H1 (cell line): ENCODE measurements around the gene DIP2C. TPM values are rescaled to one million over a fixed set of nuclear protein-coding genes. Genes with fewer than 3 reads are reported as not detected.
"Not testable (repeated sequence)": the region's sequence is repeated elsewhere in the genome, so short reads cannot be mapped to it uniquely, and the experiment has no call there.

ENCODE experiments used
- CTCF ChIA-PET: fragments of 300-600 bp; sonication (Branson Sonifier 250); formaldehyde crosslinking; loops from one replicate; lab custom pipeline; 2021; ENCODE audit not compliant: partially characterized antibody; lab: Charles Lee
- POLR2A ChIA-PET: fragments of 300-600 bp; sonication (Branson Sonifier 250); formaldehyde crosslinking; loops from one replicate; lab custom pipeline; 2021; ENCODE audit warnings: inconsistent platforms; ENCODE audit not compliant: partially characterized antibody; lab: Charles Lee
- DNase-seq, 2 experiments: peaks; one replicate each; pipeline versions ENCODE4 v3.0.0 to v3.0.0-alpha.2; 2010 to 2022; ENCODE audit warnings: low spot score in 2 of 2, low read depth in 1 of 2, mixed read lengths in 1 of 2
- FAIRE-seq: peaks from 2 replicates; lab custom pipeline; 2011; peaks lifted over from hg19 to GRCh38; lab: Jason Lieb, UNC
- H2AFZ ChIP-seq: 2 replicates; pipeline ENCODE4 v1.8.1; 2012; ENCODE audit warnings: low read length, inconsistent platforms
- H2AK5ac ChIP-seq: 2 replicates; pipeline ENCODE4 v1.6.1; 2013; ENCODE audit warnings: low read depth, low read length
- H2BK120ac ChIP-seq: replicated peaks from 2 replicates; pipeline ENCODE3; 2013; ENCODE audit warnings: low read depth, low read length, inconsistent platforms
- H2BK12ac ChIP-seq: 2 replicates; pipeline ENCODE4 v1.6.1; 2013; ENCODE audit warnings: low read depth, low read length
- H2BK15ac ChIP-seq: 2 replicates; pipeline ENCODE4 v1.6.1; 2013; ENCODE audit warnings: low read length
- H2BK20ac ChIP-seq: 2 replicates; pipeline ENCODE4 v1.6.1; 2013; ENCODE audit warnings: low read length
- H2BK5ac ChIP-seq: 2 replicates; pipeline ENCODE4 v1.6.1; 2013; ENCODE audit warnings: low read depth, low read length
- H3K14ac ChIP-seq: 2 replicates; pipeline ENCODE4 v1.6.1; 2013; ENCODE audit warnings: inconsistent platforms; ENCODE audit not compliant: insufficient read length
- H3K18ac ChIP-seq: 2 replicates; pipeline ENCODE4 v1.6.1; 2013; ENCODE audit warnings: low read length; ENCODE audit errors: extremely low read depth
- H3K23ac ChIP-seq: 2 replicates; pipeline ENCODE4 v1.6.1; 2013; ENCODE audit warnings: inconsistent platforms; ENCODE audit not compliant: insufficient read length
- H3K23me2 ChIP-seq: 2 replicates; pipeline ENCODE4 v1.6.1; 2013; ENCODE audit warnings: low read depth, low read length
- H3K27ac ChIP-seq: 2 replicates; pipeline ENCODE4 v1.6.1; 2011; ENCODE audit warnings: low read depth, low read length, inconsistent platforms
- H3K27me3 ChIP-seq, 4 experiments: replicated peaks in 1 of 4; 1 replicate in 1 of 4; 2 replicates in 3 of 4; pipeline versions ENCODE4 v1.6.1 to v1.8.1; 2011 to 2013; ENCODE audit warnings: low read length in 3 of 4, mild to moderate bottlenecking in 3 of 4, inconsistent platforms in 2 of 4, mixed read lengths in 2 of 4, moderate library complexity in 1 of 4; ENCODE audit not compliant: control insufficient read depth in 3 of 4, insufficient read depth in 3 of 4; ENCODE audit errors: extremely low read depth in 1 of 4
- H3K36me3 ChIP-seq, 4 experiments: 2 replicates each; pipeline versions ENCODE4 v1.6.1 to v1.8.1; 2011 to 2013; ENCODE audit warnings: mild to moderate bottlenecking in 4 of 4, low read length in 3 of 4, moderate library complexity in 2 of 4, control low read depth in 1 of 4, inconsistent platforms in 1 of 4; ENCODE audit not compliant: insufficient read depth in 4 of 4, control insufficient read depth in 2 of 4
- H3K4ac ChIP-seq: replicated peaks from 2 replicates; pipeline ENCODE3; 2013; ENCODE audit warnings: low read length, low read depth, mixed read lengths, inconsistent platforms; ENCODE audit not compliant: insufficient read length
- H3K4me1 ChIP-seq, 4 experiments: replicated peaks in 1 of 4; 1 replicate in 1 of 4; 2 replicates in 3 of 4; pipeline versions ENCODE4 v1.6.1 to v1.8.1; 2011 to 2013; ENCODE audit warnings: low read length in 3 of 4, inconsistent platforms in 2 of 4, mixed read lengths in 1 of 4; ENCODE audit not compliant: insufficient read depth in 4 of 4, control insufficient read depth in 3 of 4
- H3K4me2 ChIP-seq, 2 experiments: 2 replicates each; pipeline versions ENCODE4 v1.6.1 to v1.8.1; 2011 to 2013; ENCODE audit warnings: low read depth in 2 of 2, low read length in 2 of 2, control low read depth in 1 of 2, inconsistent platforms in 1 of 2, mild to moderate bottlenecking in 1 of 2; ENCODE audit not compliant: insufficient read depth in 1 of 2
- H3K4me3 ChIP-seq, 4 experiments: fragments of 200-600, 300-600 bp in 1 of 4; sonication (generic), shearing (Covaris generic), sonication (Bioruptor Twin) in 1 of 4; 2 replicates each; pipeline versions ENCODE4 v1.5.1 to v1.8.1; 2011 to 2016; ENCODE audit warnings: low read length in 4 of 4, low read depth in 3 of 4, control low read depth in 2 of 4, inconsistent platforms in 2 of 4, mild to moderate bottlenecking in 2 of 4, mixed read lengths in 1 of 4, moderate library complexity in 1 of 4; ENCODE audit not compliant: insufficient read depth in 2 of 4; ENCODE audit errors: extremely low read depth in 1 of 4
- H3K56ac ChIP-seq: replicated peaks from 2 replicates; pipeline ENCODE3; 2013; ENCODE audit warnings: low read depth, mild to moderate bottlenecking, mixed read lengths, low read length, inconsistent platforms; ENCODE audit not compliant: insufficient read length
- H3K79me1 ChIP-seq: 2 replicates; pipeline ENCODE4 v1.6.1; 2013; ENCODE audit warnings: low read depth, low read length, control low read depth
- H3K79me2 ChIP-seq, 2 experiments: 2 replicates each; pipeline versions ENCODE4 v1.6.1 to v1.8.1; 2012 to 2013; ENCODE audit warnings: low read length in 2 of 2, mild to moderate bottlenecking in 2 of 2, inconsistent platforms in 1 of 2; ENCODE audit not compliant: insufficient read depth in 2 of 2, control insufficient read depth in 1 of 2
- H3K9ac ChIP-seq, 4 experiments: replicated peaks in 1 of 4; 1 replicate in 1 of 4; 2 replicates in 3 of 4; pipeline versions ENCODE4 v1.6.1 to v1.8.1; 2011 to 2013; ENCODE audit warnings: low read depth in 3 of 4, low read length in 3 of 4, control low read depth in 2 of 4, mild to moderate bottlenecking in 2 of 4, moderate library complexity in 2 of 4, inconsistent platforms in 1 of 4; ENCODE audit errors: extremely low read depth in 1 of 4
- H3K9me3 ChIP-seq, 2 experiments: 2 replicates each; pipeline versions ENCODE4 v1.6.1 to v1.8.1; 2012 to 2013; ENCODE audit warnings: mild to moderate bottlenecking in 2 of 2, moderate library complexity in 2 of 2, control low read depth in 1 of 2, inconsistent platforms in 1 of 2, low read depth in 1 of 2, low read length in 1 of 2, mixed read lengths in 1 of 2; ENCODE audit not compliant: insufficient read depth in 2 of 2
- H4K20me1 ChIP-seq, 2 experiments: replicated peaks in 1 of 2; 2 replicates each; pipeline versions ENCODE3 to v1.8.1; 2011 to 2013; ENCODE audit warnings: inconsistent platforms in 2 of 2, low read length in 2 of 2, mild to moderate bottlenecking in 1 of 2; ENCODE audit not compliant: insufficient read depth in 2 of 2, control insufficient read depth in 1 of 2
- H4K5ac ChIP-seq: 2 replicates; pipeline ENCODE4 v1.6.1; 2013; ENCODE audit warnings: low read length, low read depth, mixed read lengths, inconsistent platforms; ENCODE audit not compliant: insufficient read length
- H4K8ac ChIP-seq: 2 replicates; pipeline ENCODE4 v1.8.0; 2013; ENCODE audit warnings: mild to moderate bottlenecking, moderate library complexity, low read length, inconsistent platforms; ENCODE audit not compliant: insufficient read depth; ENCODE audit errors: extremely low read depth
- H4K91ac ChIP-seq: replicated peaks from 2 replicates; pipeline ENCODE3; 2013; ENCODE audit warnings: low read length, mixed read lengths, inconsistent platforms; ENCODE audit not compliant: insufficient read length
- TAF7 ChIP-seq: optimal IDR thresholded peaks from 2 replicates; pipeline ENCODE3; 2011; ENCODE audit warnings: low read depth, mild to moderate bottlenecking, inconsistent platforms, low read length, moderate library complexity, borderline replicate concordance
- WGBS, 2 experiments: shearing (Covaris generic) in 1 of 2; methylation state at CpG; one replicate each; pipeline versions ENCODE4 v1.1.6 to v1.1.7; 2013 to 2015; ENCODE audit warnings: low lambda C conversion rate in 2 of 2, mixed read lengths in 2 of 2, inconsistent platforms in 1 of 2, low coverage in 1 of 2, missing lambda C conversion rate in 1 of 2; ENCODE audit not compliant: insufficient replicate concordance in 2 of 2, insufficient coverage in 1 of 2, insufficient read length in 1 of 2; ENCODE audit errors: extremely low coverage in 1 of 2, missing lambda C conversion rate in 1 of 2; 5-methylcytosine and 5-hydroxymethylcytosine counted together
- polyA plus RNA-seq, 7 experiments: library from polyadenylated mRNA; depleted of rRNA in 3 of 7; stranded (reverse) in 5 of 7; unstranded in 2 of 7; fragments of >200 nt in 5 of 7; fragments of 200-250 nt in 2 of 7; gene quantifications; 1 replicate in 5 of 7; 2 replicates in 1 of 7; 4 replicates in 1 of 7; pipeline versions ENCODE4 v1.2.1 to v1.2.3, GENCODE V29; 2011 to 2013; ENCODE audit warnings: missing spikeins in 2 of 7, mixed read lengths in 2 of 7
- total RNA-seq: library from RNA; stranded (reverse); fragmentation: NEBNext Ultra II Directional; extraction: Animal tissue kit (Norgen Biotek cat#: 25700); gene quantifications from 2 replicates; pipeline ENCODE4 v1.2.1, GENCODE V29; 2021

Gene DIP2C
- total and polyA plus RNA-seq, 2 of the 8 experiments (the other 6 are each of a cell fraction or from before 2014, with no cell fraction given), result 3.8 to 9.3 TPM

DNA sequence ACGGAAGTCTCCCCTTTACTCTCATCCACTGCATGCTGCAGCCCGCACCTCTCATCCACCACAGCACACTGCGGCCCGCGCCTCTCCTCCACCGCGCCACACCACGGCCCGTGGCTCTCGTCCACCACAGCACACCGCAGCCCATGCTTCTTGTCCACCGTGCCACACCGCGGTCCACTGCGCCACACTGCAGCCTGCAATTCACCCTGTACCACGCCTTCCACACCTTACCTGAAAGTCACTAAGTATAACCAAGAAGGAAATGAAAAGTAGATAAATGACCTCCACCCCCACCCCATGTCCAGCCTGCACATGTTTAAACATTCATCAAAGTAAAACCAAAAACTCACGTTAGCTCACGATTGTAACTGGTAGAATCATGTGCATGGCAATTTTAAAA lies 176.1 kb downstream of the DIP2C start (continued):
- TF ChIP-seq TAF7, result no peak

DNA sequence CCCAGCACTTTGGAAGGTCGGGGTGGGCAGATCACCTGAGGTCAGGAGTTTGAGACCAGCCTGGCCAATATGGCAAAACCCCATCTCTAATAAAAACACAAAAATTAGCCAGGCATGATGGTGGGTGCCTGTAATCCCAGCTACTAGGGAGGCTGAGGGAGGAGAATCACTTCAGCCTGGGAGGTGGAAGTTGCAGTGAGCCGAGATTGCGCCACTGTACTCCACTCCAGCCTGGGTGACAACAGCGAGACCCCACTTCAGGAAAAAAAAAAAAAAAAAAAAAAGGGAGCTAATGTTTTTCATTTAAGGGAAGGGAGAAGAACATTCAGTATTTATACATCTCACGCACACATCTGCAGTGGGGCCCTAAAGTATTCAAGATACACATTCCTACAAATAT lies 176.8 kb downstream of the DIP2C start:
- H3K36me3 ChIP-seq, H3K56ac ChIP-seq, H3K4me1 ChIP-seq, H3K14ac ChIP-seq, H3K4me2 ChIP-seq, H3K18ac ChIP-seq, DNase-seq, H3K27ac ChIP-seq, FAIRE-seq, H3K79me1 ChIP-seq, POLR2A ChIA-PET, H3K4ac ChIP-seq, H2BK120ac ChIP-seq, H4K91ac ChIP-seq, H3K9ac ChIP-seq, H2BK5ac ChIP-seq, H4K8ac ChIP-seq, H3K23me2 ChIP-seq, H2BK20ac ChIP-seq, H4K5ac ChIP-seq, H3K79me2 ChIP-seq, H2BK12ac ChIP-seq, H2AK5ac ChIP-seq, H2AFZ ChIP-seq, H2BK15ac ChIP-seq, H3K9me3 ChIP-seq, H3K23ac ChIP-seq, H3K4me3 ChIP-seq: not testable (repeated sequence)
- CTCF ChIA-PET, result interaction anchor here (0.8 to 2.1 kb wide), 9 partner anchors 12 to 283 kb away, joined by 3 to 23 read pairs (median 4); no protein-coding TSS in a partner anchor
- 90% methylated on average over 5 of the region's 5 CpGs; no CpG with 5 or more reads in 1 of the 2 experiments for WGBS, 2 experiments
- peaks cover 20 to 32% (median 29%) of the 10 kb centered on the region in 4 experiments for H3K27me3 ChIP-seq
- peaks cover 16 to 22% of the 10 kb centered on the region in 2 experiments for H4K20me1 ChIP-seq
